Naive thymus-derived CD8-positive, alpha-beta T cell (primary cell): ENCODE data around the gene PTGES. TPM values are rescaled to one million over a fixed set of nuclear protein-coding genes. Genes with fewer than 3 reads are reported as not detected.

Experiments used
- ATAC-seq, 2 donors: fragments of 150-1000 bp; cut with Tn5 transposase in 1 of 2; sonication (Bioruptor Pico), chemical (Tn5 transposase) in 1 of 2; 1 replicate in 1 of 2; 2 replicates in 1 of 2; pipeline ENCODE4 v1.10.0; 2021; ENCODE audit warnings: mild to moderate bottlenecking in 2 of 2, moderate library complexity in 2 of 2
- POLR2A ChIA-PET: fragments of 350-600 bp; sonication (Branson Sonifier 250); formaldehyde crosslinking; loops from one replicate; lab custom pipeline; 2021; ENCODE audit warnings: antibody characterized with exemption; lab: Charles Lee
- DNase-seq, 10 donors: peaks; one replicate each; pipeline versions ENCODE4 v3.0.0 to v3.0.0-alpha.2; 2020 to 2022
- H3K27ac Mint-ChIP-seq, 10 donors: one replicate each; pipeline ENCODE4 v1.8.0; 2020 to 2022; ENCODE audit warnings: mild to moderate bottlenecking in 10 of 10, mixed read lengths in 10 of 10, moderate library complexity in 4 of 10, inconsistent platforms in 1 of 10
- H3K27me3 Mint-ChIP-seq, 5 donors: one replicate each; pipeline ENCODE4 v1.8.0; 2021 to 2022; ENCODE audit warnings: mixed read lengths in 5 of 5
- H3K36me3 Mint-ChIP-seq, 3 donors: one replicate each; pipeline ENCODE4 v1.8.0; 2020 to 2022; ENCODE audit warnings: mixed read lengths in 3 of 3, mild to moderate bottlenecking in 2 of 3, inconsistent platforms in 1 of 3
- H3K4me1 Mint-ChIP-seq, 4 donors: one replicate each; pipeline ENCODE4 v1.8.0; 2021 to 2022; ENCODE audit warnings: mixed read lengths in 4 of 4
- H3K4me3 Mint-ChIP-seq, 10 donors: one replicate each; pipeline ENCODE4 v1.8.0; 2020 to 2022; ENCODE audit warnings: mild to moderate bottlenecking in 10 of 10, mixed read lengths in 10 of 10, moderate library complexity in 6 of 10, inconsistent platforms in 1 of 10
- H3K9me3 Mint-ChIP-seq, 9 donors: one replicate each; pipeline ENCODE4 v1.8.0; 2020 to 2022; ENCODE audit warnings: mixed read lengths in 9 of 9, mild to moderate bottlenecking in 3 of 9, inconsistent platforms in 1 of 9, moderate library complexity in 1 of 9
- polyA plus RNA-seq, 3 donors: library from polyadenylated mRNA; unstranded; fragments of 300-500 nt; fragmentation: Illumina TruSeq; gene quantifications; one replicate each; pipeline ENCODE4 v1.2.3, GENCODE V29; 2021
- total RNA-seq, 8 experiments: library from RNA in 2 of 8; stranded (reverse) in 2 of 8; gene quantifications; one replicate each; pipeline ENCODE4 v1.2.3 and lab custom pipeline; 2021 to 2026

PTGES gene
- total and polyA plus RNA-seq, 5 experiments from 2014 or later, result 0.16 TPM; not detected in 4

GRCh38 chr9:129720865-129721545 is 31.8 kb downstream of the PTGES start:
- ATAC-seq, result no peak
- no peak for DNase-seq
- H3K27ac Mint-ChIP-seq, result no peak overlapping the region
- POLR2A ChIA-PET, result no interaction called here
- no peaks in the 10 kb centered on the region for H3K4me1 Mint-ChIP-seq
- no peaks in the 10 kb centered on the region for H3K36me3 Mint-ChIP-seq
- peaks cover 5 to 28% (median 12%) of the 10 kb centered on the region in 5 donors for H3K27me3 Mint-ChIP-seq
- H3K4me3 Mint-ChIP-seq, result no peak overlapping the region
- no peaks in the 10 kb centered on the region for H3K9me3 Mint-ChIP-seq

- H3K4me1 Mint-ChIP-seq, result no peaks in the 10 kb centered on the region
- H3K27me3 Mint-ChIP-seq, result peaks cover 7 to 31% (median 18%) of the 10 kb centered on the region in 5 donors
- ATAC-seq (no peak), DNase-seq (no peak)
- no peaks in the 10 kb centered on the region for H3K36me3 Mint-ChIP-seq
- POLR2A ChIA-PET, result no interaction called here
- no peak overlapping the region for H3K27ac Mint-ChIP-seq
- no peaks in the 10 kb centered on the region for H3K9me3 Mint-ChIP-seq
- no peak overlapping the region for H3K4me3 Mint-ChIP-seq
Observed at GRCh38 chr9:129720181-129720864, 32.5 kb downstream of the PTGES start.

GRCh38 chr9:129719135-129719534 is 33.7 kb downstream of the PTGES start:
- Mint-ChIP-seq H3K4me3 (no peak overlapping the region), H3K4me1 (no peaks in the 10 kb centered on the region), H3K36me3 (no peaks in the 10 kb centered on the region), H3K27me3 (peaks cover 5 to 24% (median 11%) of the 10 kb centered on the region in 5 donors), H3K9me3 (no peaks in the 10 kb centered on the region), H3K27ac (no peak overlapping the region)
- ATAC-seq (no peak), DNase-seq (no peak)
- POLR2A ChIA-PET, result no interaction called here

GRCh38 chr9:129718647-129719046 is 34.2 kb downstream of the PTGES start:
- DNase-seq (no peak), ATAC-seq (no peak)
- Mint-ChIP-seq H3K4me3 (no peak overlapping the region), H3K9me3 (no peaks in the 10 kb centered on the region), H3K27me3 (peaks cover 5 to 24% (median 11%) of the 10 kb centered on the region in 5 donors), H3K27ac (no peak overlapping the region), H3K36me3 (no peaks in the 10 kb centered on the region), H3K4me1 (no peaks in the 10 kb centered on the region)
- POLR2A ChIA-PET, result no interaction called here

- no peaks in the 10 kb centered on the region for H3K36me3 Mint-ChIP-seq
- H3K4me1 Mint-ChIP-seq, result peaks cover under 1 to 3% (median 2%) of the 10 kb centered on the region in 4 donors
- H3K27ac Mint-ChIP-seq, result no peak overlapping the region
- no peak for ATAC-seq
- POLR2A ChIA-PET, result no interaction called here
- no peaks in the 10 kb centered on the region for H3K9me3 Mint-ChIP-seq
- H3K27me3 Mint-ChIP-seq, result peaks cover 5 to 27% (median 11%) of the 10 kb centered on the region in 5 donors
- no peak for DNase-seq
- H3K4me3 Mint-ChIP-seq, result no peak overlapping the region
Observed at GRCh38 chr9:129717991-129718390, 34.9 kb downstream of the PTGES start.

- Mint-ChIP-seq H3K27ac (no peak overlapping the region), H3K4me3 (no peak overlapping the region), H3K4me1 (peaks cover 4 to 18% (median 17%) of the 10 kb centered on the region in 4 donors), H3K36me3 (no peaks in the 10 kb centered on the region), H3K9me3 (no peaks in the 10 kb centered on the region), H3K27me3 (peaks cover 5 to 25% (median 13%) of the 10 kb centered on the region in 5 donors)
- no peak for DNase-seq
- no peak for ATAC-seq
- POLR2A ChIA-PET, result interaction anchor here (0.7 kb wide), 1 partner anchor 1529 kb away, joined by 3 read pairs; no protein-coding TSS in a partner anchor
Observed at GRCh38 chr9:129716091-129716490, 36.8 kb downstream of the PTGES start.

GRCh38 chr9:129714511-129715061 is 38.3 kb downstream of the PTGES start:
- POLR2A ChIA-PET, result interaction anchor here (0.7 kb wide), 1 partner anchor 23 kb away, joined by 5 read pairs; no protein-coding TSS in a partner anchor
- DNase-seq (no peak), ATAC-seq (no peak)
- Mint-ChIP-seq H3K4me3 (no peak overlapping the region), H3K36me3 (no peaks in the 10 kb centered on the region), H3K4me1 (peaks cover 8 to 25% (median 20%) of the 10 kb centered on the region in 4 donors), H3K9me3 (no peaks in the 10 kb centered on the region), H3K27me3 (peaks cover 3 to 20% (median 8%) of the 10 kb centered on the region in 5 donors), H3K27ac (no peak overlapping the region)

GRCh38 chr9:129713402-129713679 is 39.5 kb downstream of the PTGES start:
- Mint-ChIP-seq H3K27ac (peak overlapping the region in 1 of 10 donors; percentile 23), H3K9me3 (no peaks in the 10 kb centered on the region), H3K4me3 (peak overlapping the region in 3 of 10 donors; percentile 33 to 42 (median 35)), H3K27me3 (peaks cover 3 to 20% (median 8%) of the 10 kb centered on the region in 5 donors), H3K36me3 (no peaks in the 10 kb centered on the region), H3K4me1 (peaks cover 8 to 25% (median 20%) of the 10 kb centered on the region in 4 donors)
- POLR2A ChIA-PET, result no interaction called here
- DNase-seq, result no peak
- ATAC-seq, result no peak

GRCh38 chr9:129712634-129713401 is 40.0 kb downstream of the PTGES start:
- no peak for ATAC-seq
- peak overlapping the region in 5 of 10 donors; percentile 35 to 67 (median 54) for H3K4me3 Mint-ChIP-seq
- peaks cover 8 to 25% (median 20%) of the 10 kb centered on the region in 4 donors for H3K4me1 Mint-ChIP-seq
- H3K36me3 Mint-ChIP-seq, result no peaks in the 10 kb centered on the region
- peak overlapping the region in 3 of 10 donors; percentile 23 to 47 (median 39) for H3K27ac Mint-ChIP-seq
- H3K9me3 Mint-ChIP-seq, result no peaks in the 10 kb centered on the region
- POLR2A ChIA-PET, result interaction anchor here (0.6 kb wide), 1 partner anchor 177 kb away, joined by 3 read pairs; no protein-coding TSS in a partner anchor
- peaks cover 3 to 20% (median 8%) of the 10 kb centered on the region in 5 donors for H3K27me3 Mint-ChIP-seq
- no peak for DNase-seq

GRCh38 chr9:129710169-129710453 is 42.7 kb downstream of the PTGES start:
- Mint-ChIP-seq H3K9me3 (no peaks in the 10 kb centered on the region), H3K27ac (peak overlapping the region in 2 of 10 donors; percentile 74 to 86), H3K4me3 (no peak overlapping the region), H3K27me3 (peaks cover 0 to 6% (median 0%) of the 10 kb centered on the region in 5 donors), H3K4me1 (peaks cover 8 to 25% (median 20%) of the 10 kb centered on the region in 4 donors), H3K36me3 (no peaks in the 10 kb centered on the region)
- DNase-seq (no peak), ATAC-seq (no peak)
- POLR2A ChIA-PET, result no interaction called here

- no peaks in the 10 kb centered on the region for H3K9me3 Mint-ChIP-seq
- H3K4me1 Mint-ChIP-seq, result peaks cover 8 to 25% (median 20%) of the 10 kb centered on the region in 4 donors
- no peak overlapping the region for H3K4me3 Mint-ChIP-seq
- no peaks in the 10 kb centered on the region for H3K36me3 Mint-ChIP-seq
- H3K27me3 Mint-ChIP-seq, result peaks cover 0 to 6% (median 0%) of the 10 kb centered on the region in 5 donors
- POLR2A ChIA-PET, result no interaction called here
- no peak for DNase-seq
- peak overlapping the region in 3 of 10 donors; percentile 36 to 86 (median 74) for H3K27ac Mint-ChIP-seq
- no peak for ATAC-seq
Observed at GRCh38 chr9:129709438-129710168, 43.2 kb downstream of the PTGES start.

- Mint-ChIP-seq H3K4me3 (peak overlapping the region in 1 of 10 donors; percentile 14), H3K27ac (peak overlapping the region in 2 of 10 donors; percentile 59 to 81), H3K9me3 (no peaks in the 10 kb centered on the region)
Observed at GRCh38 chr9:129708793-129709192, 44.0 kb downstream of the PTGES start.

More at GRCh38 chr9:129708793-129709192, 44.0 kb downstream of the PTGES start:
- DNase-seq (no peak), ATAC-seq (no peak)
- POLR2A ChIA-PET, result interaction anchor here (0.6 kb wide), 1 partner anchor 1409 kb away, joined by 3 read pairs; no protein-coding TSS in a partner anchor
- Mint-ChIP-seq H3K27me3 (peaks cover 0 to 6% (median 0%) of the 10 kb centered on the region in 5 donors), H3K36me3 (no peaks in the 10 kb centered on the region), H3K4me1 (peaks cover 8 to 25% (median 20%) of the 10 kb centered on the region in 4 donors)
